Neural cell (in vitro differentiated cells): ENCODE measurements around the gene MPEG1. TPM values are rescaled to one million over a fixed set of nuclear protein-coding genes. Genes with fewer than 3 reads are reported as not detected.

Experiments
- H2AFZ ChIP-seq: fragments of 200-600, 300-800 bp; sonication (generic), shearing (Covaris generic); 2 replicates; pipeline ENCODE4 v1.6.0; 2014; ENCODE audit warnings: low read depth, mild to moderate bottlenecking, antibody characterized with exemption, low read length, moderate library complexity
- H3F3A ChIP-seq: fragments of 200-600 bp; shearing (Covaris generic); 2 replicates; pipeline ENCODE4 v1.6.1; 2016; ENCODE audit warnings: mild to moderate bottlenecking, moderate library complexity, mixed read lengths, antibody characterized with exemption, low read length; ENCODE audit not compliant: insufficient read depth, poor library complexity, severe bottlenecking
- H3K27ac ChIP-seq: fragments of 200-600, 300-800 bp; sonication (generic), shearing (Covaris generic); 2 replicates; pipeline ENCODE4 v1.5.1; 2014; ENCODE audit warnings: mild to moderate bottlenecking, low read length, moderate library complexity
- H3K27me3 ChIP-seq: fragments of 300-800, 200-600 bp; sonication (generic), shearing (Covaris generic); 2 replicates; pipeline ENCODE4 v1.6.0; 2014; ENCODE audit warnings: mild to moderate bottlenecking, low read depth, low read length, moderate library complexity; ENCODE audit not compliant: insufficient read depth
- H3K36me3 ChIP-seq: fragments of 300-800, 200-600 bp; sonication (generic), shearing (Covaris generic); 2 replicates; pipeline ENCODE4 v1.5.1; 2014; ENCODE audit warnings: mild to moderate bottlenecking, antibody characterized with exemption, low read length, moderate library complexity; ENCODE audit not compliant: insufficient read depth
- H3K4me2 ChIP-seq: fragments of 300-800, 200-600 bp; sonication (generic), shearing (Covaris generic); 2 replicates; pipeline ENCODE4 v1.6.0; 2014; ENCODE audit warnings: mild to moderate bottlenecking, low read length
- H3K4me3 ChIP-seq: fragments of 300-800, 200-600 bp; sonication (generic), shearing (Covaris generic); 2 replicates; pipeline ENCODE4 v1.5.1; 2014; ENCODE audit warnings: mild to moderate bottlenecking, low read length, moderate library complexity
- H3K79me2 ChIP-seq: fragments of 200-600 bp; shearing (Covaris generic); replicated peaks from 2 replicates; pipeline ENCODE4 v1.6.0; 2014; ENCODE audit warnings: mild to moderate bottlenecking, low read length, moderate library complexity; ENCODE audit not compliant: insufficient read depth
- H3K9ac ChIP-seq: fragments of 300-800, 200-600 bp; sonication (generic), shearing (Covaris generic); 2 replicates; pipeline ENCODE4 v1.6.1; 2016; ENCODE audit warnings: mild to moderate bottlenecking, low read length, mixed read lengths
- H3K9me2 ChIP-seq: fragments of 200-600 bp; shearing (Covaris generic); 2 replicates; pipeline ENCODE4 v1.6.1; 2016; ENCODE audit warnings: mild to moderate bottlenecking, low read length, mixed read lengths; ENCODE audit not compliant: insufficient read depth
- H3K9me3 ChIP-seq: fragments of 200-600, 300-800 bp; sonication (generic), shearing (Covaris generic); 2 replicates; pipeline ENCODE4 v1.6.1; 2016; ENCODE audit warnings: mild to moderate bottlenecking, mixed run types, low read length, moderate library complexity, mixed read lengths
- H4K20me1 ChIP-seq: fragments of 200-600 bp; shearing (Covaris generic); 2 replicates; pipeline ENCODE4 v1.6.1; 2016; ENCODE audit warnings: mild to moderate bottlenecking, mixed run types; ENCODE audit not compliant: insufficient read depth
- CTCF ChIP-seq: fragments of 450-650 bp; IDR thresholded peaks from 2 replicates; pipeline ENCODE4 v1.5.1; 2014; ENCODE audit warnings: antibody characterized with exemption, mild to moderate bottlenecking, moderate library complexity; ENCODE audit not compliant: poor library complexity, severe bottlenecking
- EP300 ChIP-seq: fragments of 450-650 bp; conservative IDR thresholded peaks from 2 replicates; pipeline ENCODE4 v1.6.1; 2014; ENCODE audit warnings: antibody characterized with exemption, mild to moderate bottlenecking, moderate library complexity; ENCODE audit not compliant: poor library complexity, severe bottlenecking
- EZH2 ChIP-seq: fragments of 200-600, 300-800 bp; shearing (Covaris generic), sonication (generic); IDR thresholded peaks from 2 replicates; pipeline ENCODE4 v1.6.1; 2014; ENCODE audit warnings: antibody characterized with exemption, low read length, borderline replicate concordance, mild to moderate bottlenecking; ENCODE audit not compliant: insufficient read depth, poor library complexity, severe bottlenecking
- MXI1 ChIP-seq: fragments of 450-650 bp; conservative IDR thresholded peaks from 2 replicates; pipeline ENCODE4 v1.6.1; 2014; ENCODE audit warnings: antibody characterized with exemption, mild to moderate bottlenecking; ENCODE audit not compliant: poor library complexity, severe bottlenecking
- POLR2AphosphoS5 ChIP-seq: IDR thresholded peaks from 2 replicates; pipeline ENCODE4 v1.6.1; 2012
- RAD21 ChIP-seq: fragments of 450-650 bp; conservative IDR thresholded peaks from 2 replicates; pipeline ENCODE4 v1.6.1; 2014; ENCODE audit warnings: antibody characterized with exemption, mild to moderate bottlenecking, moderate library complexity
- REST ChIP-seq: IDR thresholded peaks from 2 replicates; pipeline ENCODE4 v1.6.1; 2012; ENCODE audit warnings: borderline replicate concordance
- SMC3 ChIP-seq: fragments of 450-650 bp; conservative IDR thresholded peaks from 2 replicates; pipeline ENCODE4 v1.6.1; 2014; ENCODE audit warnings: antibody characterized with exemption, mild to moderate bottlenecking, moderate library complexity; ENCODE audit not compliant: poor library complexity
- TAF1 ChIP-seq: IDR thresholded peaks from 2 replicates; pipeline ENCODE4 v1.6.1; 2012; ENCODE audit warnings: low read depth
- polyA plus RNA-seq: library from polyadenylated mRNA; depleted of rRNA; stranded (reverse); fragments of >200 nt; gene quantifications from 2 replicates; pipeline ENCODE4 v1.2.3, GENCODE V29; 2014

Gene MPEG1
- polyA plus RNA-seq, 1 donor from 2014 or later: 0.21 TPM

GRCh38 chr11:59182457-59183151 is 30.1 kb downstream of the MPEG1 start:
- TF ChIP-seq REST (no peak), POLR2AphosphoS5 (no peak), EP300 (no peak), RAD21 (no peak), MXI1 (no peak), TAF1 (no peak), CTCF (no peak), EZH2 (no peak), SMC3 (no peak)
- no peaks in the 10 kb centered on the region for H3K9me2 ChIP-seq
- no peak overlapping the region for H3K4me3 ChIP-seq
- H4K20me1 ChIP-seq: no peaks in the 10 kb centered on the region
- no peak overlapping the region for H3K27ac ChIP-seq
- no peak overlapping the region for H3K9ac ChIP-seq
- H3K27me3 ChIP-seq: no peaks in the 10 kb centered on the region
- no peaks in the 10 kb centered on the region for H3F3A ChIP-seq
- H3K4me2 ChIP-seq: no peak overlapping the region
- H3K36me3 ChIP-seq: peaks cover 7% of the 10 kb centered on the region
- peaks cover 35% of the 10 kb centered on the region for H3K79me2 ChIP-seq
- H2AFZ ChIP-seq: no peak overlapping the region
- H3K9me3 ChIP-seq: no peaks in the 10 kb centered on the region

- H3K36me3 ChIP-seq: peaks cover 7% of the 10 kb centered on the region
- no peaks in the 10 kb centered on the region for H3K27me3 ChIP-seq
- TF ChIP-seq CTCF (no peak), EP300 (no peak), POLR2AphosphoS5 (no peak), SMC3 (no peak), TAF1 (no peak), MXI1 (no peak), EZH2 (no peak), REST (no peak)
- H3K9ac ChIP-seq: no peak overlapping the region
- H3K9me2 ChIP-seq: no peaks in the 10 kb centered on the region
- no peaks in the 10 kb centered on the region for H3K9me3 ChIP-seq
- H3K4me3 ChIP-seq: no peak overlapping the region
- peaks cover 36% of the 10 kb centered on the region for H3K79me2 ChIP-seq
- no peak overlapping the region for H2AFZ ChIP-seq
- H4K20me1 ChIP-seq: no peaks in the 10 kb centered on the region
- no peak overlapping the region for H3K27ac ChIP-seq
- no peaks in the 10 kb centered on the region for H3F3A ChIP-seq
- no peak overlapping the region for H3K4me2 ChIP-seq
These were observed 30.8 kb downstream of the MPEG1 start for GRCh38 chr11:59181746-59182456.
